Measurements from ENCODE around the gene C1QTNF4. TPM values are rescaled to one million over a fixed set of nuclear protein-coding genes. Genes with fewer than 3 reads are reported as not detected.
A peak's percentile ranks its signal among the peaks of the same experiment; 100 is the strongest.

C1QTNF4 gene
- total and polyA plus RNA-seq, 2 of the 13 experiments (the other 11 are each of a cell fraction or from before 2014, with no cell fraction given): not detected

GRCh38 chr11:47552056-47552565 is 42.1 kb downstream of the C1QTNF4 start (continued):
- TF ChIP-seq ZSCAN31 (CRISPR knock-in tag; IDR thresholded peaks at IDR 0.05; ENCODE audit: low read depth) (no peak), ONECUT2 (CRISPR knock-in tag; IDR thresholded peaks at IDR 0.05) (no peak), ZNF496 (CRISPR knock-in tag; IDR thresholded peaks at IDR 0.05; ENCODE audit: insufficient replicate concordance) (no peak), ZNF282 (IDR thresholded peaks at IDR 0.05; ENCODE audit: partially characterized antibody) (no peak), MNT (IDR thresholded peaks at IDR 0.05) (no peak)

- intact Hi-C loops (cut with micrococcal nuclease; ENCODE audit: unreplicated experiment): loop anchor here (5.0 kb wide), 1 partner anchor 64 kb away; no protein-coding TSS in a partner anchor
- ChIA-PET POLR2A (interaction anchor here (1.4 to 2.6 kb wide), 2 partner anchors 14 kb away, joined by 3 to 19 read pairs; partner anchors contain the start of gene PTPMT1), CTCF (ENCODE audit: low intra/inter-chr PET ratio, low total read pairs) (no interaction called here)
- peaks cover 0 to 6% of the 10 kb centered on the region in 2 experiments; a peak in 2 of 5 replicates for H3K36me3 ChIP-seq (replicated peaks in 1 of 2; ENCODE audit: control insufficient read depth in 1 of 2, insufficient read depth in 2 of 2, low read length in 2 of 2)
- peak overlapping the region; percentile 95; the same call in 1 of the 2 replicates for H3K9ac ChIP-seq (ENCODE audit: insufficient read depth, low read depth, low read length)
- peak; percentile 67 for FAIRE-seq
- peak overlapping the region; percentile 20 for H3K27ac ChIP-seq (ENCODE audit: extremely low read length, insufficient read depth, low read length)
- peak overlapping the region in 2 of 3 experiments; percentile 69 to 98; a peak in 4 of 6 replicates for H3K4me3 ChIP-seq (replicated peaks in 1 of 3; ENCODE audit: insufficient read depth in 1 of 3, low read depth in 2 of 3, low read length in 3 of 3)
- H3K4me1 ChIP-seq (ENCODE audit: insufficient read depth, low read length): peaks cover 40% of the 10 kb centered on the region
- H4K20me1 ChIP-seq (ENCODE audit: insufficient read depth, low read length): peaks cover 45% of the 10 kb centered on the region
- H3K79me2 ChIP-seq (ENCODE audit: insufficient read depth, low read length): peaks cover 65% of the 10 kb centered on the region
- ATAC-seq: peak; percentile 24; the same call in 1 of the 3 replicates
- TSS peak; percentile 50 for BruUV-seq (replicated peaks)
- peak; percentile 57 for DNase-seq (ENCODE audit: low spot score)
- no peaks in the 10 kb centered on the region for H3K27me3 ChIP-seq (ENCODE audit: control insufficient read depth in 1 of 2, insufficient read depth in 2 of 2, low read length in 2 of 2)
- H2AFZ ChIP-seq (ENCODE audit: low read length): no peak overlapping the region
- no peaks in the 10 kb centered on the region for H3K9me3 ChIP-seq (ENCODE audit: low read length)
- peak overlapping the region; percentile 81 for H3K4me2 ChIP-seq (ENCODE audit: low read depth, low read length)
- in situ Hi-C loops (cut with HindIII; ENCODE audit: extremely low pct_ligation_motif_present, low pct_unique_long_range_greater_than_20kb): no loop called here
- TF ChIP-seq STAG1 (CRISPR knock-in tag; IDR thresholded peaks at IDR 0.05): peak; percentile 33
- no peak for TF ChIP-seq ZNF7 (CRISPR knock-in tag; IDR thresholded peaks at IDR 0.05)
- 0 out of 2 replicates have a peak, but pooled peaks have one; percentile 14 for TF ChIP-seq ZNF800 (CRISPR knock-in tag; IDR thresholded peaks at IDR 0.05)
- TF ChIP-seq MAF1 (CRISPR knock-in tag; IDR thresholded peaks at IDR 0.05; ENCODE audit: borderline replicate concordance): no peak
- no peak for TF ChIP-seq HES4 (CRISPR knock-in tag; IDR thresholded peaks at IDR 0.05; ENCODE audit: borderline replicate concordance)
- no peak for TF ChIP-seq RFXANK (CRISPR knock-in tag; IDR thresholded peaks at IDR 0.05)
- TF ChIP-seq HMG20A (CRISPR knock-in tag; IDR thresholded peaks at IDR 0.05; ENCODE audit: borderline replicate concordance): no peak
- TF ChIP-seq POLR2AphosphoS2 (IDR thresholded peaks at IDR 0.05; ENCODE audit: low read depth, low read length): no peak
- TF ChIP-seq NFRKB (IDR thresholded peaks at IDR 0.05): no peak
- 0 out of 2 replicates have a peak, but pooled peaks have one; percentile 22 for TF ChIP-seq TFDP2 (CRISPR knock-in tag; IDR thresholded peaks at IDR 0.05)
- no peak for TF ChIP-seq GABPB1 (CRISPR knock-in tag; IDR thresholded peaks at IDR 0.05)
- no peak for TF ChIP-seq DBP (CRISPR knock-in tag; IDR thresholded peaks at IDR 0.05; ENCODE audit: not compliant biosample characterization)
- TF ChIP-seq ZNF83 (CRISPR knock-in tag; IDR thresholded peaks at IDR 0.05; ENCODE audit: borderline replicate concordance): no peak
- no peak for TF ChIP-seq ZNF749 (CRISPR knock-in tag; IDR thresholded peaks at IDR 0.05; ENCODE audit: borderline replicate concordance)
- no peak for TF ChIP-seq ZNF44 (CRISPR knock-in tag; IDR thresholded peaks at IDR 0.05)
Measured at GRCh38 chr11:47551086-47551485, 43.1 kb downstream of the C1QTNF4 start.
